ENCODE results near the gene PTPRS.

DNA sequence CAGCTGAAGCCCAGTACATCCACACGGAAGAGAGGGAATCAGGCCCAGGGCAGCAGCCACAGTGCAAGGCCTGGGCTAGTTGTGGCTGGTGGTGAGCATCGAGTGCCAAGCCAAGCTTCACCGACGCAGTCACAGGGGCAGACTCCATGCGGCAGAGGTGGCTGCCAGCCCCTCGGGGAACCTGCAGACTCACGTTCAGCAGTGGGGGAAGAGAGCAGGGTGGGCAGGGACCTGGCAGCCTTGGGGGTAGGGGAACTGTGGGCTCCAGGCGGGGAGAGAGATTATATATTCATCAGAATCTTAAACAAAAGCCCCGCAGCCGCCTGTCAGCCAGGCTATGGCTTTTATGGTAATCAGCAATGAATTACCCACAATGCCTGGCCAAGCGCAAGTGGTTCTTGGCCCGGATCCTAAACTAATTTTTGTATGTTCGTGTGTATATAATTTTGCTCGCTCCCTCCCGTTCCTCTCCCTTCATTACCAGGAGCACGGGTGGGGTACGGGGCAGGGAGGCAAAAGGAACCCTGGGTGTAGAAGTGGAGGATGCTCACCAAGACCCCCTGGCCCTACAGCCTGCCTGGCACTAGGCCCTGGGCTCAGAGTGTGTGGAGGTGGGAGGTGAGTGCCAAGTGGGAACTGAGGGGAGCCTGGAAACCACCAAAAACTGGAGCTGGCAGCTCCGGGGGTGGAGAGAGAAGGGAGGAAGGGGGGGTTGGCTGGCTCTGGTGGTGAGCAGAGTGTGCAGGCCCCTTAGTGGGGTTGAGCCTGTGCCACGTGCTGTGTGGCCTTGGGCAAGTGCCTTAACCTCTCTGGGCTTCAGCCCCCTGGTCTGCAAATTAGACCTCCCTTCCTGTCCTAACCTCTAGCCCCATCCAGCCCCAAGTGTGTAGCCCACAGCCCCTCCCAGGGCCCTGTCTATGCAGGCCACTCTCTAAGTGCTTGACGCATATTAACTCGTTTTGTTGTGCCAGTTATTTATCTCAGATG lies 31.9 kb downstream of the PTPRS start:
- TF ChIP-seq POLR2AphosphoS5 (IDR thresholded peaks at IDR 0.05; ENCODE audit: low read depth, low read length), result peak; percentile 97
- TF ChIP-seq, protein P1, sequence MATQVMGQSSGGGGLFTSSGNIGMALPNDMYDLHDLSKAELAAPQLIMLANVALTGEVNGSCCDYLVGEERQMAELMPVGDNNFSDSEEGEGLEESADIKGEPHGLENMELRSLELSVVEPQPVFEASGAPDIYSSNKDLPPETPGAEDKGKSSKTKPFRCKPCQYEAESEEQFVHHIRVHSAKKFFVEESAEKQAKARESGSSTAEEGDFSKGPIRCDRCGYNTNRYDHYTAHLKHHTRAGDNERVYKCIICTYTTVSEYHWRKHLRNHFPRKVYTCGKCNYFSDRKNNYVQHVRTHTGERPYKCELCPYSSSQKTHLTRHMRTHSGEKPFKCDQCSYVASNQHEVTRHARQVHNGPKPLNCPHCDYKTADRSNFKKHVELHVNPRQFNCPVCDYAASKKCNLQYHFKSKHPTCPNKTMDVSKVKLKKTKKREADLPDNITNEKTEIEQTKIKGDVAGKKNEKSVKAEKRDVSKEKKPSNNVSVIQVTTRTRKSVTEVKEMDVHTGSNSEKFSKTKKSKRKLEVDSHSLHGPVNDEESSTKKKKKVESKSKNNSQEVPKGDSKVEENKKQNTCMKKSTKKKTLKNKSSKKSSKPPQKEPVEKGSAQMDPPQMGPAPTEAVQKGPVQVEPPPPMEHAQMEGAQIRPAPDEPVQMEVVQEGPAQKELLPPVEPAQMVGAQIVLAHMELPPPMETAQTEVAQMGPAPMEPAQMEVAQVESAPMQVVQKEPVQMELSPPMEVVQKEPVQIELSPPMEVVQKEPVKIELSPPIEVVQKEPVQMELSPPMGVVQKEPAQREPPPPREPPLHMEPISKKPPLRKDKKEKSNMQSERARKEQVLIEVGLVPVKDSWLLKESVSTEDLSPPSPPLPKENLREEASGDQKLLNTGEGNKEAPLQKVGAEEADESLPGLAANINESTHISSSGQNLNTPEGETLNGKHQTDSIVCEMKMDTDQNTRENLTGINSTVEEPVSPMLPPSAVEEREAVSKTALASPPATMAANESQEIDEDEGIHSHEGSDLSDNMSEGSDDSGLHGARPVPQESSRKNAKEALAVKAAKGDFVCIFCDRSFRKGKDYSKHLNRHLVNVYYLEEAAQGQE (IDR thresholded peaks at IDR 0.05; ENCODE audit: insufficient read depth in 1 of 2, low read depth in 2 of 2, low read length in 2 of 2), result peak in 1 of 2 experiments; percentile 38; a peak in 1 of 4 replicates

Data from PFSK-1 (cell line).